ENCODE results near the gene DGKE. TPM values are rescaled to one million over a fixed set of nuclear protein-coding genes. Genes with fewer than 3 reads are reported as not detected.

Gene DGKE
- total RNA-seq, 1 donor from 2014 or later = 8.4 TPM

DNA sequence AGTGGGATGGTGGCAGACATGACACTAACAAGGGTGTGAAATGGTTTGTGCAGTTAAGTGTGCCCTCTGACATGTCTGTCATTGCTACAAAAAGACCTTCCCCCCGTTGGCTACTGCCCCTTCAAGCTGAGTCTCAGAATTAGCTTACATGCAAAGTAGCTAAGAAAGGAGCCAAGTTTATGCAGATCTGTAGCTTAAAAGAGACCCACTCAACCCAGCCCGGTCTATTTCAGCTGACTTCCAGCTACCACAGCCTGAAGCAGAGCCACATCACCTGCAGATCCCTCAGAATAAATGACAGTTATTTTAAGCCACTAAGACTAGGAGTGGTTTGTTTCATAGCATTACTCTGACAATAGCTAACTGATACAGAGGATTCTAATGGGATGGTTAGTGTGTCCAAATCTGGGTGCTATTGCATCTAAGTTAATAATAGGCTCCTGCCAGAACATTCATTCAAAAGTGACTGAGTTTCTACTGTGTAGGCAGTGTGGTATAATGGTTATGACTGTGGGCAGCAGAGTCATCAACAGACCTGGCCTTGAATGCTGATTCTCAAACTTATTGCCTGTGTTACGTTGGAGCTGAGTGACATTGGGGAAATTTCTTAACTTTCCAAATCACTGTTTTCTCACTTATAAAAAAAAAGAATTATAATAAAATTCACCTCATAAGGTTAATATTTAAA, 12.0 kb upstream of the DGKE start:
- H3K4me3 ChIP-seq (ENCODE audit: low read depth, low read length) = no peak overlapping the region
- DNase-seq (ENCODE audit: low read depth) (no peak), FAIRE-seq (no peak)
- TF ChIP-seq, protein P1, sequence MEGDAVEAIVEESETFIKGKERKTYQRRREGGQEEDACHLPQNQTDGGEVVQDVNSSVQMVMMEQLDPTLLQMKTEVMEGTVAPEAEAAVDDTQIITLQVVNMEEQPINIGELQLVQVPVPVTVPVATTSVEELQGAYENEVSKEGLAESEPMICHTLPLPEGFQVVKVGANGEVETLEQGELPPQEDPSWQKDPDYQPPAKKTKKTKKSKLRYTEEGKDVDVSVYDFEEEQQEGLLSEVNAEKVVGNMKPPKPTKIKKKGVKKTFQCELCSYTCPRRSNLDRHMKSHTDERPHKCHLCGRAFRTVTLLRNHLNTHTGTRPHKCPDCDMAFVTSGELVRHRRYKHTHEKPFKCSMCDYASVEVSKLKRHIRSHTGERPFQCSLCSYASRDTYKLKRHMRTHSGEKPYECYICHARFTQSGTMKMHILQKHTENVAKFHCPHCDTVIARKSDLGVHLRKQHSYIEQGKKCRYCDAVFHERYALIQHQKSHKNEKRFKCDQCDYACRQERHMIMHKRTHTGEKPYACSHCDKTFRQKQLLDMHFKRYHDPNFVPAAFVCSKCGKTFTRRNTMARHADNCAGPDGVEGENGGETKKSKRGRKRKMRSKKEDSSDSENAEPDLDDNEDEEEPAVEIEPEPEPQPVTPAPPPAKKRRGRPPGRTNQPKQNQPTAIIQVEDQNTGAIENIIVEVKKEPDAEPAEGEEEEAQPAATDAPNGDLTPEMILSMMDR (IDR thresholded peaks at IDR 0.05; ENCODE audit: insufficient read depth, low read length, severe bottlenecking) = no peak
- H3K36me3 ChIP-seq (ENCODE audit: control insufficient read depth, insufficient read depth, low read length) = no peaks in the 10 kb centered on the region
- no peaks in the 10 kb centered on the region for H3K27me3 ChIP-seq (ENCODE audit: control insufficient read depth, insufficient read depth, low read length)

DNA sequence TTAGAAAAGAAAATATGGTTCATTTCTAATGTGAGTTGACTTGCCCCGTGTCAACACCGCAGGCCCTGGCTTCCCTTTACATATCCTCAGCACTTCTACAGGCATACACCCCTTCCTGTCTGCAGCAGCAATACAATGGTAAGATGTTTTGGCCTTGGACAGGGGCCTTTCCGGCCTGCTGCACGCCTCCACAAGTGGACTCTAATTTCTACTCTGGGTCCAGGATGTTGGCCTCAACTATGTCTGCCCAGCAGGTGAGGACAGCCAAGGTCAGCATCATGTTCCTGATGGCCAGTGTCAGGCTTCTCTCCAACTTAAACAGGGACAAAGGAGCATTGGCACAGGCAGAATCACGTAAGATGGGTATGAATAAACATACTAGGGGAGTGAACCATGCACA, 11.2 kb upstream of the DGKE start:
- no peak for DNase-seq (ENCODE audit: low read depth)
- TF ChIP-seq, protein P1 (IDR thresholded peaks at IDR 0.05; ENCODE audit: insufficient read depth, low read length, severe bottlenecking) = no peak
- FAIRE-seq = no peak
- no peaks in the 10 kb centered on the region for H3K36me3 ChIP-seq (ENCODE audit: control insufficient read depth, insufficient read depth, low read length)
- no peak overlapping the region for H3K4me3 ChIP-seq (ENCODE audit: low read depth, low read length)
- no peaks in the 10 kb centered on the region for H3K27me3 ChIP-seq (ENCODE audit: control insufficient read depth, insufficient read depth, low read length)

DNA sequence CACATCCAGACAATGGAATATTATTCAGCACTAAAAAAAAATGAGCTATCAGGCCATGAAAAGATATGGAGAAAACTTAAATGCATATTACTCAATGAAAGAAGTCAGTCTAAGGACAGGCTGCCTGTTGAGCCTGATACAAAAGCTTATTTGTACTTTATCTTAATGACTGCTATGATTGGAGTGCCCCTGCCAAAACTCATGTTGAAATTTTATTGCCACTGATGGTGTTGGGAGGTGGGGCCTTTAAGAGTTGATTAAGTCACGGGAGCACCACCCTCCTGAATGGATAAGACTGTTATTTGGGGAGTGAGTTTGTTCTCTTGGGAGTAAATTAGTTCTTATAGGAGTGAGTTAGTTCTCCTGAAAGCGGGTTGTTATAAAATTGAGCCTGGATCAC, 10.1 kb upstream of the DGKE start:
- DNase-seq (ENCODE audit: low read depth) = no peak
- no peak for FAIRE-seq
- Histone ChIP-seq H3K36me3 (ENCODE audit: control insufficient read depth, insufficient read depth, low read length) (no peaks in the 10 kb centered on the region), H3K27me3 (ENCODE audit: control insufficient read depth, insufficient read depth, low read length) (no peaks in the 10 kb centered on the region), H3K4me3 (ENCODE audit: low read depth, low read length) (no peak overlapping the region)
- TF ChIP-seq, protein P1 (IDR thresholded peaks at IDR 0.05; ENCODE audit: insufficient read depth, low read length, severe bottlenecking) = no peak

DNA sequence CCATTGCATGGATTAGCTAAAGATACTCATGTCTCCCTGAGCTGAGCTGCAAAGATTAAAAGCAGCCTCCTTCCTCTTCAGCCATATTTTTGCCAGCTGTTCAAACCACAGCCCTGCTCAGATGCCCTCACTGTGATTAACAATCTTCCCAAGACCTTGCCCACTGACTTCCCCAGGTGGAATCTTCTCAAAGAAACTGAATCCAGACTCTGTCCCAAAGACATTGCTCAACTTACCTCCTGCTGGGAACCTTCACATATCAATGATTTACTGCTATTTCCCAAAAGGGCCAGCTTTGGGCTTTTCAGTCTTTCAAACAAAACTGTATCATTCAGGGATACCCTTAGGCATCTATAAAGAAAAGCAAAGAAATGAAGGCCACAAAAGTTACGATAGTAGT, 9.4 kb upstream of the DGKE start:
- H3K27me3 ChIP-seq (ENCODE audit: control insufficient read depth, insufficient read depth, low read length) = no peaks in the 10 kb centered on the region
- no peak for FAIRE-seq
- H3K4me3 ChIP-seq (ENCODE audit: low read depth, low read length) = no peak overlapping the region
- no peaks in the 10 kb centered on the region for H3K36me3 ChIP-seq (ENCODE audit: control insufficient read depth, insufficient read depth, low read length)
- TF ChIP-seq, protein P1 (IDR thresholded peaks at IDR 0.05; ENCODE audit: insufficient read depth, low read length, severe bottlenecking) = no peak
- no peak for DNase-seq (ENCODE audit: low read depth)

DNA sequence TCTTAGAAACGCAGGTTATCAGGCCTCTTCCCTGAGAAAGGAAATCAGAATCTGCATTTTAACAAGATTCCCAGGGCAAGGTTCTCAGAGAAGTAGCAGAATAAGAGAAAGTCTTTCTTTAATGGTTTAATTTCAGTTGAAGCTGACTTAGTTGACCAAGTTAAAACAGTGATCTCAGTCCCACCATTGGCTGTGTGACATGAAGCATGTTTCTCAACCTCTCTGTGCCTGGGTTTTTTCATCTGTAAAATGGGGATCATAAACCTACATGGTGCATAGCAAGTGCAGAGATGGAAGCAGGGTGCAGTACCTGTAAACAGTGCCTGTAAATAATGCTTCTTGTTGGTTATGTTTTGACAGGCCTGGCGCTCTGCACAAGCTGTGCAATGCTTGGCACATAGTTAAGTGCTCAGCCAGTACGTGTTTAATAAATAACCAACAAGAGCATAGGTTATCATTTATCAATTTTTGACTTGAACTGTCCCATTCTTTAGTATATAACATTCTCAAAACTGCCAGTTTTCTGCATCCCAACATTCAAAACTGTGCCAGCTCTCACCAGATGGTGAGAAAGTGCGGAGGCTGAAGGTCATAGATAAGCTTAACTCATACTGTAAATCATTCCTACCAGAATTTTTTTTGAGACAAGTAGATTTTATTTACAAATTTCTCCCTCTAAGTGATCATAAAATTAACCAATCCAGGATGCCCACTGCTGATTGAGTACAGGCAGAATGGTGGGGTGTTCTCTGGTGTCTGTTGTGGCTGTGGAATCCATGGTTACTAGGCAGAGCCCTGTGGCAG, 7.1 kb upstream of the DGKE start:
- H3K27me3 ChIP-seq (ENCODE audit: control insufficient read depth, insufficient read depth, low read length) = no peaks in the 10 kb centered on the region
- H3K4me3 ChIP-seq (ENCODE audit: low read depth, low read length) = no peak overlapping the region
- DNase-seq (ENCODE audit: low read depth) (no peak), FAIRE-seq (no peak)
- TF ChIP-seq, protein P1 (IDR thresholded peaks at IDR 0.05; ENCODE audit: insufficient read depth, low read length, severe bottlenecking) = no peak
- H3K36me3 ChIP-seq (ENCODE audit: control insufficient read depth, insufficient read depth, low read length) = no peaks in the 10 kb centered on the region

All from bronchial epithelial cell (primary cell).